Ecto neural progenitor cell (in vitro differentiated cells): Measurements from ENCODE around the gene NR3C2.
"Not testable (repeated sequence)": the region's sequence is repeated elsewhere in the genome, so short reads cannot be mapped to it uniquely, and the experiment has no call there.

Source experiments
- DNase-seq: peaks from one replicate; pipeline ENCODE4 v3.0.0-alpha.2; 2018; ENCODE audit warnings: low spot score

NR3C2 gene

GRCh38 chr4:148103597-148104355 lies 338.4 kb downstream of the NR3C2 start:
- DNase-seq, result no peak

DNA sequence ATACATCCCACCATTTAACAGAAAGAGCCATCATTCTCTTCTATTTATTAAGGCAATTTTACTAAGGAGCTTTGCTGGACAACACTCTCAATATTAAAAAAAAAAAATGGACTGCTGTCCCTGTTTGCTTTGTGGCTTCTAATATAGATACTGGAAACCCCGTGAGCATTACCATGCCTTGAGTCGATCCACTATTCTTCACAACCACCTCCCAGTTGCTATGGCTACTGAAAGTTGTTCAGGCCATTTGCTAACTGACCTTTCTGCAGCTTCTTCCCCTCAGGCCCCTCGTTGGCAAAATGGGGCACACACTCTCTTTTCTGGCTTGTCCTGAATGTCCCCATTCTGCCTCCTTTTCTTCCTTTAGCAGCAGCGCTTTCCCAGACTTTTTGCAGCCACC lies 340.4 kb downstream of the NR3C2 start:
- DNase-seq, result no peak

DNA sequence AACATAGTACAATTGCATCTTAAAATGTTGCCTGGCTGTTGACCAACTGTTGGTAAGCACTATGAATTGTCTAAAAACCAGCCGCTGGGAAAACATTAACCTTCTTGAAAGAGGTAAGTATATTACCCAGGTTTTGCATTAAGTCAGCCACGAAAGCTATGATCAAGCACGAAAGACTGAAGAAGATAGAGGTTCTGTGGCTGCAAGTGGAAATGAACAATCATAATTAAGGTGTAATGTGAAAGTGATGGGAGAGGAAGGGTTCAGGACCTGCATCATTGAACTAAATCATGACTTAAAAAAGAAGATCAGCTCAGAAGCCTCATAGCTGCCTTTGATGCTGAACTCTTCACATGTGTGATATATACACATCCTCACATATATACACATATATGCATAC lies 341.0 kb downstream of the NR3C2 start:
- DNase-seq, result no peak

- DNase-seq, result no peak
Observed at GRCh38 chr4:148097801-148098200, 344.4 kb downstream of the NR3C2 start.

- DNase-seq, result no peak
Observed at GRCh38 chr4:148095346-148095923, 346.8 kb downstream of the NR3C2 start.

DNA sequence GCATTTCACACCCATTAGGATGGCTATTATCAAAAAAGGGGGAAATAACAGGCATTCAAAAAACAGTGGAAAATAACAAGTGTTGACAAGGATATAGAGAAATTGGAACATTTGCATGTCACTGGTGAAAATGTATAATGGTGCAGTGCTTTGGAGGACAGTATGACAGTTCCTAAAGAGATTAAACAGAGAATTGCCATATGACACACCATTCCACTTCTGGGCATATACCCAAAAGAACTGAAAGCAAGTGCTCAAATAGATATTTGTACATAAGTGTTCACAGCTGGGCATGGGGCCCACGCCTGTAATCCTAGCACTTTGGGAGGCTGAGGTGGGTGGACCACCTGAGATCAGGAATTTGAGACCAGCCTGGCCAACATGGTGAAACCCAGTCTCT lies 348.1 kb downstream of the NR3C2 start:
- DNase-seq, result no peak

DNA sequence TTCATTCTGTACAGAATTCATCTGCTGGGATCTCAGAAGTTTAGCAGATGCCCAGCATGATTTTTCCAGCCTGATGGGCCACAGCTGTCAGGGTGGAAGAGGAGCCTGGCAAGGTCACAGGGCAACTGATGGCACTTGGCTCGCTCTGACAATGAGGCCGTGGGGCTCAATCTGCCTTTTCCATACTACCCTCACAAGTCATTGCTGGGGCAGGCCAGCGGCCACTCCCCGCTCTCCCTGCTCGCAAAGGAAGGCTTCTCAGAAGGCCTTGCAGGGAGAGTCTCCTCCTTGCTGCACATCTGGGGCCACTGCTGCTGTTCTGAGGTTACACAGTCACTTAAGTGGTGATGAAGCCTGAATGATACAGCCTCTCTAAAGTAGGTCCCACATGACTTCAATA lies 349.1 kb downstream of the NR3C2 start:
- DNase-seq, result no peak

DNA sequence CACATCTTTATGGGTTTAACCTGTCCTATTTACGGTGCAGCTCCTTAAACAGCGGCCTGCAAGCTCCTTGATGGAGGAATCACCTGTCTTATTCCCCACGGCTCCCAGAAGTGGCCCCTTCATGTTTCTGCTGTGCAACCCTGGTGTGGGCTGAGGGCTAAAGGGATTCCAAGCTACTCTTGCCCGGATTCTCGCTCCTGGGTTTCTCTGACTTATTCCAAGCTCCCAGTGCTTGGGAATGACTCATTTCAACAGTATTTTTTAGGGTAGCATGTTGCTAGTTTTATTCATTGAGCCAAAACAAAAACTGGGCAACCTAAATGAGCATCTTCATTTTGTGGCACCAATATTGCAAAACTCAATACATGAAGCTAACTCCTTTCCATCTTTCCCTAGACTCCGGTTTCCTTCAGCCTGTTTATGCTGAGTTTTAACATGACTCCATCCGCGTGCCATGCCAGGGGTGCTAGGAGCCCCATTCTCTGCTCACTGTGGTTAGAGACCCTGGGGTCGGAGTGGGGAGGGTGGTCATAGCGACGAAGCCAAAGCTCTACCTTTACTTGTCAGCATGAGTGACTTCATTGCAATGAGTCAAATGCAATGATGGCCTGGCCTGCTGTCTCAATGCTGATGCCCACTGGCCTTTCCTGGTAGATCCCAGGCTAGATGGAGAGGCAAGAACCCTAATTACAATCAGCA lies 349.7 kb downstream of the NR3C2 start:
- DNase-seq, result no peak

- no peak for DNase-seq
Observed at GRCh38 chr4:148091896-148092295, 350.3 kb downstream of the NR3C2 start.

GRCh38 chr4:148090503-148091476 lies 351.4 kb downstream of the NR3C2 start:
- no peak for DNase-seq

GRCh38 chr4:148090029-148090428 lies 352.2 kb downstream of the NR3C2 start:
- no peak for DNase-seq

GRCh38 chr4:148089624-148090023 lies 352.6 kb downstream of the NR3C2 start:
- DNase-seq, result no peak

GRCh38 chr4:148083073-148083472 lies 359.1 kb downstream of the NR3C2 start:
- DNase-seq, result not testable (repeated sequence)

GRCh38 chr4:148081745-148082144 lies 360.5 kb downstream of the NR3C2 start:
- DNase-seq, result no peak

GRCh38 chr4:148081267-148081666 lies 360.9 kb downstream of the NR3C2 start:
- DNase-seq, result no peak

DNA sequence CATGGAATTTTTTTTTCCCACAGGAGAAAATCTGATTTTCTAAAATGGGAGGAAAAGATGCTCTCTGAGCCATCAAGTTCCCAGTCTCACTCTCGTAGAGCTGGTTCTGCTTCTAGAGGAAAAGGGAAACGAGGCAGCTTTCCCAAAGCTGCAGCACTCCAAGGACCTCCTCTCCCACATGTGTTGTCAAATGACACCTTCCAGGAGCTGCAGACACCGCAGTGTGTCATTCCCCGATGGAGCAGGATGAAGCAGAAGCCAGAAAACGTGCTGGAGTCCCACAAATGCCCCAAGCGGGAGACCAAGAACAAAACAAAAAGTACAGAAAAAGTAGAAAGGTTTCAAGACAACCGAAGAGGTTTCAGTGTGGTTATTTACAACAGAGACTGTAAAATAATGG lies 362.3 kb downstream of the NR3C2 start:
- DNase-seq, result no peak

DNA sequence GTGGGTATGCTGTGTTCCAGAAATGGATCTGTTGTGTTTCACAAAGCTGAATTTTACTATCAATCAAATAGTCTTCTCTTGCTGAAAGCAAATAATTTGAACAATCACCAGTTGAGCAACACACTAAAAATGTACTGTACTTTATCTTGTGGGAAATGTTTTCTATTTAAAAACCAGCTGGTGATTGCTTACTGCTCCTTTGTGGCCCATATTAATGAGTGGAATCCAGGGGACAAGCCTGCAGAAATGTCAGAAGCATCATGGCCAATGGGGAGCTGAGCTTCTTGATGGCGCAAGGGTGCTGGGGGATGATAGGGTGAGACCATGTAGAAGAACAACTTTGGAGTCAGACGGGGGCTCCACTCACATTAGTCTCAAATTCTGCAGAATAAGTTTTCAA lies 364.2 kb downstream of the NR3C2 start:
- no peak for DNase-seq

GRCh38 chr4:148077581-148077980 lies 364.6 kb downstream of the NR3C2 start:
- no peak for DNase-seq

DNA sequence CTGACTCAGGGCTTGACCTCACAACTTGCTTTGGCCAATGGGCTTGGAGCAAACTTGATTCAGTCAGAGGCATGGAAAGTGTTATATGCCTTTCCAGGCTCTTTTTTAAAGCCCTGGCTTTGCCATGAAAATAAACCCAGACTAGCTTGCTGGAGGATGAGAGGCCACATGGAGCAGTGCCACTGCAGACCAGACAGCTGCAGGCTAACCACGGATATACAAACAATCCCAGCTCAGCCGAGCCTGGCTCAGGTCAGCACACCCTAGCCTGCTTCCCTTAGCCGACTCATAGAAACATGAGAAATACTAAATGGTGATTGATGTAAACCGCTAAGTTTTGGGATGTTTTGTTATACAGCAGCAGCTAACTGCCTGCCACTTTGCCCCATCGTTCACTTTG lies 365.2 kb downstream of the NR3C2 start:
- no peak for DNase-seq

DNA sequence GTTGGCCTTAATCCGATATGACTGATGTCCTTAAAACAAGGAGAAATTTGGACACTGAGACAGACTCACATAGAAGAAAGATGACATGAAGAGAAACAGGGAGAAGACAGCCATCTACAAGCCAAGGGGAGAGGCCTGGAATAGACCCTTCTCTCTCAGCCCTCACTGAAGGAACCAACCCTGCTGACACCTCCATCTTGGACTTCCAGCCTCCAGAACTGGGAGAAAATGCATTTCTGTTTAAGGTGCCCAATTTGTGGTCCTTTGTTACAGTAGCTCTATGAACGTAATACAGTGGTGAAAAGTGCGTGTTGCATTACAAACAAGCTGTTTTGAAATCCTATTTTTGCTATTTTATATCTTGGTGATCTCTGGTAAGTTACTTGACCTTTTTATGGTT lies 366.8 kb downstream of the NR3C2 start:
- no peak for DNase-seq

DNA sequence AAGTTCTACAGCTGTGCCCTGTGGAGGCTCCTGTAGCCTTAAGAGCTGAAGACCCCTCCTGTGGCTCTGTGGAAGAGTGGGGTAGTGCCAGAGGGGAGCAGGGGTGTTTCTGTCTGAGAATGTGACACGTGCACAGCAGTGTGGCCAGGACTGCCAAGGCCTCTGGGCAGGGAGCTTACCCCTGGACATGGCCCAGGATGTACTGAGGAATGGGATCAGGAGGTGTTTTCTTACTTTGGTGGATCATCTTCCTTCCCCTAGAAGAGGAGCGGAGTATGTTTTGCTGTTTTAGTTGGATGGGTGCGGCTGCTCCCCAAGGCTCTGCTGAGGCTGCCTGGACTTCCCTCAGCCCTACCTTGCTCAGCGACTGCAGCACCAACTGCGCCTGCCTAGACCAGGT lies 367.8 kb downstream of the NR3C2 start:
- DNase-seq, result no peak

DNA sequence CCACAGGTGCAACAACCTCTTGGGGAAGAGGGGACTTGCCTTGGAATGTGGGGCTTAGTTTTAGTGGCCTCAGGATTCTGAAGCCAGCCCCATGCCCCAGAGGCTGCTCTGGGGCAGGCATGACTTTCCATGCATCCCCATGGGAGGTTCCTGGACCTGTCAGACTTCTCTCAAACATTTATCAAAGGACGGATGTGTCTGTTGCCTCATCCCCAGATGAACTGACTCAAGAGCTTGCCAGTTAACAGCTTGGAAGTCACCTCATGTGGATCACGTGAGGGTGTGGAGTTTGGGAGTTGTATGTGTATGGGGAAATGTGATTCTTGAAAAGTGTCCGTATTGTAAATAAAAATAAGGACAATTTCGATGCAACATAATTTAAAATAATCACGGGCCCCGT lies 368.9 kb downstream of the NR3C2 start:
- DNase-seq, result no peak
